HG02763 (cell line): Measurements from ENCODE around the gene CDH13.

Experiments used
- ATAC-seq: cut with Tn5 transposase; IDR thresholded peaks from one replicate; pipeline ENCODE4 v1.9.1; 2021; ENCODE audit warnings: mild to moderate bottlenecking, moderate library complexity; ENCODE audit not compliant: unreplicated experiment

CDH13 gene

GRCh38 chr16:83137894-83138293 lies 511.1 kb downstream of the CDH13 start:
- no peak for ATAC-seq

- ATAC-seq = no peak
Measured at GRCh38 chr16:83138512-83138911, 511.7 kb downstream of the CDH13 start.

DNA sequence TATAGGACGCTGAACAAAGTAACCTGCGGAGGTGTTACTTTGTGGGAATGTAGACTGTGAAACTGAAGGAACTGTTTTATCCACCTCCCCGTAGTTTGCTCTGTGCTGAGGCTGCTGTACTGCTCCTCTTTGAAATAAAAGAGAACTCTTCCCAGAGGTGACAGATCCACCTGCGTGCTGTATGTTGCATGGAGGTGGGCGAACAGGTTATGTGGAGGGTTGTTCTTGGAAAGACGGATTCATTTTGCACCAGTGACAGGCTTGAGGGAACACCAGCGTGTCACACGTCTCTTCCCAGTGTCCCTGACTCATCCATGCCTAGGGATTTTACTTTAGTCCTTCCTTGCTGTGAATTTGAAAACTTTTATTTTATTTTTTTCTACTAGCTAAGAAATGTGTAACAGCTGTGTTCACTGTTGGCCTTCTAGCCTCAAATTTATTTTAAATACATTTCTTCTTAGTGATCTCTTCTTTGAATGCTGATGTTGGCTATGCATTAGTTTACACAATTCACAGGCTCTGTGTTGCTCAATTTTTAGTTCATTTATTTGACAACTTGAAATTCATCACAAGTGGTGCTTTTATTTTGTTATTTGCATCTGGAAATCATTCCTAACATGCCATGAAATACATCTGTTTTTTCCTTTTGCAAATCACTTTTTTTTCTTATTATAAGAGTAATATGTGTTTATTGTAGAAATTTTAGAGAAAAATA lies 512.4 kb downstream of the CDH13 start:
- no peak for ATAC-seq

GRCh38 chr16:83143788-83144187 lies 517.0 kb downstream of the CDH13 start:
- ATAC-seq = no peak

GRCh38 chr16:83145297-83145696 lies 518.5 kb downstream of the CDH13 start:
- no peak for ATAC-seq

DNA sequence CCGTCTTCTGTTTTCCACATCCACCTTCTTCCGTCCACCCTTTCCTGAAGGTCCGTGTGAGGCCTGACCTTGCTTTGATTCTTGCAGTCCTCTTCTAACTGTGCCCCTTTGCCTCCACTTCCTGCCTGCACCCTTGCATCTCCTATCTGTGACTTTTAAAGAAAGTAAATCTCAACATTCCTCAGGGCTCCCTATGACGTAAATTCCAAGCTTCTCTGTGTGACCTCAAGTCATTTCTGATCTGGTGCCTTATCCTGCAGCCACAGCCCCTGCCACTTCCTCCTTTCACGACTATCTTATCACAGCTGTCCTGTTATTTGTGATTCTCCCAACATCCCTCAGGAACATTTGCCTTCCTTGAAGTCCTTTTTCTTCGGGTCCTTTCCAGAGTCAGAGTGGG lies 520.5 kb downstream of the CDH13 start:
- ATAC-seq = no peak

DNA sequence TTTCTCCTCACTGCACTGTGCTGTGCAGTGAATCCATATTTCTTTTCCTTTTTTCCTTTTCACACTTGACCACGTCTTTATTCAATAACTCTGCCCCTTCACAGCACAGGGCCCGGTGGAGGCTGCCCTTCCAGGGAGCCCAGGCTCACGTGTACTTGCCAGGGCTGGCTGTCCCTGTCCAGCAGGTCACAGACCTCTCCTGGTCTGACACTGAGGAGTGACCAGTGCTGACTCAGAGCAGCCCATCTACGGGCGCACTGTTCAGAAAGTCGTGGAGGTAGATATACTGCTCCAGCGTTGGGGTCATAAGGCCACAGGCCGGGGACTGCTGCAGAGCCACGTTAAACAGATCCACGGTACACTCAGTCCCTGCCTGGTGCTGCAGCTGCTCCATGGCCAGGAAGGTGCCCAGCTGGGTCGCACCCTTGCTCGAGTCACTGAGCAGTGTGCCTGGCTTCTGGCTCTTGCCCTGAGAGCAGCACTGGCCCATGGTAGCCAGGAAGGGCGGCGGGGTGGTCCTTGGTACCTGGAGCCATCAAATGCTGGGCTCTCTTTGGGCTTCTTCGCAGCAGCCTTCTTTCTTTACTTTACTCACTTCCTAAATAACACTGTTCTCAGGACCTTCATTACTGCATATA lies 531.7 kb downstream of the CDH13 start:
- ATAC-seq = no peak

DNA sequence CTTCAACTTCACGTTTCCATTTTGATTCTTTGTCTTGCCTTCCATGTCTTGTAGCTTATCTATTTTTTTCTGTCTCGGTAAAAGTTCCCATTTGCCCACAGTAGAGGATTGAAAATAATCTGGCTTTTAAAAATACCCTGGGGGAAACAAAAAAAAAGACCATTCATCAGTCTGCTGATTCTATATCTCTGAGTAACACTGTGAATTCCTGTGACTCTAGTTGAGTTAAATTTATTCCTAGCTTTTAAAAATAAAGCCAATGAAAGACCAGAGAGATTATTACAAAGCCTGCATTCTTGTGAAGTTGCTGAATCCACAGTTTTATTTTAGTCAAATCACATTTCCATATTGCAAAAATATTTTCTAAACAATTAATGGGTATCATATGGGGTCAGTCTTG lies 532.3 kb downstream of the CDH13 start:
- ATAC-seq = no peak

GRCh38 chr16:83160287-83161020 lies 533.7 kb downstream of the CDH13 start:
- no peak for ATAC-seq

- ATAC-seq = no peak
Measured at GRCh38 chr16:83162791-83163190, 536.0 kb downstream of the CDH13 start.

DNA sequence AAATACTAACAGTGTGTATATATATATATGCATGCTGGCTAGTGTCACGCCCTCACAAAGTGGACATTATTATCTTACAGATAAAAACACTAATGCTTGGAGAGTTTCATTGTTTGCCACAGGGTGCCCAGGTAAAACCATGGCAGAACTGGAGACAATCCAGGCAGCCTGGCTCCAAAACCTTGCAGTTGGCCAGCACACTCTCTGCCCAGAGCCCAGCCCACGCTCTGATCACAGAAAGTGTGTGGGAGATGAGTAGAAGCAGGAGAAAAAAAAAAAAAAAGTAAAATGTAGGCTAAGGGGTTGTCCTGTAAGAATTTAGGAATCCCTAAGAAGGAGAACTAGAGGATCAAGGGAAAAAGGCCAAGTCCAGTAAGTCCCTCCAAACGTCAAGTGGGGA lies 538.0 kb downstream of the CDH13 start:
- no peak for ATAC-seq

GRCh38 chr16:83171396-83171795 lies 544.6 kb downstream of the CDH13 start:
- no peak for ATAC-seq

DNA sequence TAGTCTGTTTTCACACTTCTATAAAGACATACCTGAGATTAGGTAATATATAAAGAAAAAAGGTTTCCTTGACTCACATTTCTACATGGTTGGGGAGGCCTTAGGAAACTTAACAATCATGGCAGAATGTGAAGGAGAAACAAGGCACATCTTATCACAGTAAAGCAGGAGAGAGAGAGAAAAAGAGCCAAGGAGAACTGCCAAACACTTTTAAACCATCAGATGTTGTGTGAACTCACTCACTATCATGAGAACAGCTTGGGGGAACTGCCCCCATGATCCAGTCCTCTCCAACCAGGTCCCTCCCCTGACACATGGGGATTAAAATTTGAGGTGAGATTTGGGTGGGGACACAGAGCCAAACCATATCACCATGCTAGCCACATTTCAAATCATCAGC lies 547.9 kb downstream of the CDH13 start:
- ATAC-seq = no peak

GRCh38 chr16:83176802-83177201 lies 550.0 kb downstream of the CDH13 start:
- no peak for ATAC-seq

DNA sequence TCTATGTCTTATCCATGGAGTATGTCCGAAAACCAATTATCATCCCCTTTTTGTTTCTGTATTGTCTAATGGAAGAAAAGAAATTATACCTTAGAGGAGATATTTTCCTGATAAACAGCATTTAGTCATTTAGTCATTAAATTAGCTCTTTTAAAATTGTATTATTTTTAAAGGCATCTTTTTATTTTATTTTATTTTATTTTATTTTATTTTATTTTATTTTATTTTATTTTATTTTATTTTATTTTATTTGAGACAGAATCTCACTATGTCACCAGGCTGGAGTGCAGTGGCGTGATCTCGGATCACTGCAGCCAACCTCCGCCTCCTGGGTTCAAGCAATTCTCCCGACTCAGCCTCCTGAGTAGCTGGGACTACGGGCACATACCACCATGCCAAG lies 559.1 kb downstream of the CDH13 start:
- no peak for ATAC-seq

DNA sequence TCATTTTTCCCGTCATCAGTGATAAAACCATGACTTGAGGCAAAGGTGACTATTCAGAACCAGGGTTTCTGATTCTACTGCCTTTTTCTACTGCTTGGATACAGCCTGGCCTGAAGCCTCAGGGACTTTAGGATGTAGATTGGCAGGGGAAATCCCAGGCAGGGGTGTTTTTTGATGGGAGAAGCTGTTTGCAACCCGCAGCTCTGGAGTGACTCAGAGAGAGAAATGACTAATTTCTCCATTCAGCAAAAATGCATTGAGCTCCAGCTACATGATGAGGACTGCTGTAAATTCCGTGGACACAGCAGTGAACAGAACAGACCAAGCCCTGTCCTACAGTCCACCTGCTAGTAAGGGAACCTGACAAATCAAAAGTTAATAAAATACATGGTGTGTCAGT lies 560.6 kb downstream of the CDH13 start:
- ATAC-seq = no peak

DNA sequence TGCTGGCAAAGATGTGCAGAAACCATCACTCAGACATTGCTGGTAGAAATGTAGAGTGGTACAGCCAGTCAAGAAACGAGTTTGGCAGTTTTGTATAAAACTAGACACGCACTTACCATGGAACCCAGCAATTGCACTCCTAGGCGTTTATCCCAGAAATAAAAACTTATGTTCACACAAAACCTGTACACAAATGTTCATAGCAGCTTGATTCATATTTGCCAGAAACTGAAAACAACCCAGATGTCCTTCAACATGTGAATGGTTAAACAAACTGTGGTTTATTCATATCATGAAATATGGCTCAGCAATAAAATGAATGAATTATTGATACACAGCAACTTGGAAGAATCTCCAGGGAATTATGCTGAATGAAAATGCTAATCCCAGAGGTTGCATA lies 570.0 kb downstream of the CDH13 start:
- ATAC-seq = no peak

GRCh38 chr16:83197450-83197849 lies 570.7 kb downstream of the CDH13 start:
- ATAC-seq = no peak

DNA sequence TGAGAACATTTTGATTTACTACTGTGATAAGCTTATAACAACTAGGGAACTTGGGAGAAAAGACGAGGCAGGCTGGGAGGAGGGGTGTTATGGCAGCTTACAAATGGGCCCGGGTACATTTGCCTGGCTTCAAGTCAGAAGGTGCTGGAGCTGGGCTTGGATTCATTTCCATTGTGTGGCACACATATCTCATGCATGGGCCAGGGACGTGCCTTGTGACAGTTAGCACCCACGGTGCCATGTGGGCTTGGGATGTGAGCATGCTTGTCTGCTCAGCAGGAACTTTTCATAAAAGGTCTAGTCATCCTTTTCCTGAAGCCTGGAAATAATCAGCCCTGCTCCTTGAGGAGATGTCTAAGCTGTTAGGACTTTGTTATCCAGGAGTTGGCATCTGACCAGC lies 572.2 kb downstream of the CDH13 start:
- ATAC-seq = no peak

DNA sequence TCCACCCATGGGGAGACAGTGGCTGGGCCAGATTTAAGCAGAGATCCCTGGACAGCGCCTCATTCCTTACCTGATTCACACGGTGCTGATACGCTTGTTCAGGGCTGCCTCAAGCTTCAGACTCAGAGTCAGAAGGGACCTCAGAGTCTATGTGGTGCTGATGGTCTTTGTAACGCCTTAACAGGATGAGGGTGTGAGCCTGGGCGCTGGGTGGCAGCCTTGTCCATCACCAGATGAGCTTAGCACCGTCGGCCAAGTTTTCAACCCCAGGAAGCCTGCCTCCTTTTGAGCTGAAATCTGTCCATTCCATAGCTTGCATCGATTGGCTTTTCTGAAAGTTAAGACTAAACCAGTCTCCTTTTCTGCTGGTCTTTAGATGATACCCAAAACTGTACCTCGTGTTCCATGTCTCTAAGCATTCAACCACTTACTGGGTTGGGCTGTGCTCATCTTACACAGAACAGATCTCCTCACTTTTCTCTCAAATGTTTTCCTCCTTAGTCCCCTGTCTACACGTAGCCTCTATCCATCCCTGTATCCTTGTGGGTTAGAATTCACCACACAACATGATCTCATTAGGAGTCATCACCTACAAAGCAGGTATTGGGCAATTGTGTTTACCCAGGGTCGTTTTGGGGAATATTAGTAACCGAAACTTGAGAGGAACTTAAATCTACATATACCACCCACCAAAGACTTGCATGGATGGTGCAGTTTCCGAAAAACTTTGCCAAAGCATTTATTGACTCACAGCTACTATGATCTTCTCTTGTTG lies 573.4 kb downstream of the CDH13 start:
- ATAC-seq = no peak

DNA sequence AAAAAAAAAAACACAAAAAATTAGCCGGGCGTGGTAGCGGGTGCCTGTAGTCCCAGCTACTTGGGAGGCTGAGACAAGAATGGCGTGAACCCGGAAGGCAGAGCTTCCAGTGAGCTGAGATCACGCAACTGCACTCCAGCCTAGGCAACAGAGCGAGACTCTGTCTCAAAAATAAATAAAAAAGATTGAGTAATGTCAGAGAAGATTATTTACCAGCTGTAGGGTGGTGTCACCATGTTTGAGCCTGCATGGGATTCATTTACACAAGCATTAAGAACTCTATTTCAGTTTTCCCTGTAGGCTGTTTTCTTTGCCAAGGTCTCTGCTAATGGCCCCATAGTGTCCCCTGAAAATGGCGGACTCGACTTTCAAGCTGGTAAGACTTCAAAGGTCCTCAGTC lies 575.0 kb downstream of the CDH13 start:
- no peak for ATAC-seq
